ENCODE results near the gene TSG101. TPM values are rescaled to one million over a fixed set of nuclear protein-coding genes. Genes with fewer than 3 reads are reported as not detected.

Gene TSG101, protein sequence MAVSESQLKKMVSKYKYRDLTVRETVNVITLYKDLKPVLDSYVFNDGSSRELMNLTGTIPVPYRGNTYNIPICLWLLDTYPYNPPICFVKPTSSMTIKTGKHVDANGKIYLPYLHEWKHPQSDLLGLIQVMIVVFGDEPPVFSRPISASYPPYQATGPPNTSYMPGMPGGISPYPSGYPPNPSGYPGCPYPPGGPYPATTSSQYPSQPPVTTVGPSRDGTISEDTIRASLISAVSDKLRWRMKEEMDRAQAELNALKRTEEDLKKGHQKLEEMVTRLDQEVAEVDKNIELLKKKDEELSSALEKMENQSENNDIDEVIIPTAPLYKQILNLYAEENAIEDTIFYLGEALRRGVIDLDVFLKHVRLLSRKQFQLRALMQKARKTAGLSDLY
- total RNA-seq: 62.8 TPM
- long read RNA-seq, transcript TSG101-201 (10 exons, 1,824 nt): major isoform, 119 of 135 reads
- long read RNA-seq, partial matches to known transcripts: 8 of 135 reads
- long read RNA-seq, other reads (novel, unspliced or antisense): 8 of 135 reads

DNA sequence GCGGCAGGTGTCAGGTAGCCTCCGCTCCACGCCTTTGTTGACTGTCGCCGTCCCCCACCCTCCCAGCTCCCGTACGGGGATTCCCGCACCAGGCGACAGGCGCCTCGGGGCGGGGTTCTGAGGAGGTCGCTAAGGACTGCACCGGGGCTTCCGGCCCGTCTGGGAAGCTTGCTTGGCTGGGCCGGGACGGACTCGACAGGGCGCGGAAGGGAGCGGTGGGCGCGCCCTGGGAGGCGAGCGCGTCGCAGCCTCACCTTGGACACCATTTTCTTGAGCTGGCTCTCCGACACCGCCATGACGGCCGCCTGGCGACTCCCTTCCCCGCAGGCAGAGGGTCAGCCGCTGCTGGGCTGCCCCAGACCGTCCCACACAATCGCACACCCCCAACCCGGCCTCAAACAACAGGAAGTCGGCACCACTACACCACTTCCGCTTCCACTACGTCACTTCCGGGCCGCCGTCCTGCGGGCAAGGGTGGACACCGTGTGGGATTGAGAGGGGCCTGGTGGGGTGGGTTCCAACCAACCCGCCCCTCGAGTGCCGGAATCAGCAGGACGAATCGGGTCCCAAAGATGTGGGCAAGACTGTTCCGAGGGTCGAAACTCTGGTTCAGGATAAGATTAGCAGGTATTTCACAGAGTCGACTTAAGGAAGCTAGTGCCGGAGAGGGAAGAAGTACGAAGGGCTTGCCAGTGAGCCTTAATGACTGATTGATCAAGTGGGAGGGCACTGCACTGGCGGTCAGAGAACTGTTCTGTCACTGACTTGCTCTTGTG lies at the start of gene TSG101:
TSG101 (minus strand) TSS at position 422 of the 776 bp plus-strand sequence; CDS start at position 296, 126 bp downstream.
- intact Hi-C loops (cut with DNase I): loop anchor here (1.0 to 10.0 kb wide), 2 partner anchors 108 to 204 kb away; partner anchors contain the start of genes GTF2H1, HPS5 and SPTY2D1
- peak; percentile 97 for DNase-seq (ENCODE audit: low spot score)

DNA sequence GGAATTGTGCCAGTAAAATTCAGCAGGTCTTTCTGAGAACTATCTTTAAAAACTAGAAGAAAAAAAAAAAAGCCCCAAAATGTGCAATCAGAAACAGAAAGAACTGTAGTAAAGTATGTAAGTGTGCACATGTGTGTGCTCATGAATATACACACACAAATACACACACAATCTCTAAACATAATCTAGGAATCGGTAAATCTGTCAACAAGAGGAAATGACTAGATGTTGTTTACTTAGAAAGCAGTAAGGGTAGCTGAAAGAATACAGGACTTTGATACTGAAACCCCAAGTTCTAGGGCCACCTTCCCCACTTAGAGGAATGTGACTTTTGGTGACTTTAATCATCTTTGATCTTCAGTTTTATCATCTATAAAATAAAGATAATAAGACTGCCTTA lies 48.6 kb upstream of the TSG101 start:
- intact Hi-C loops (cut with DNase I): no loop called here
- DNase-seq (ENCODE audit: low spot score): no peak

DNA sequence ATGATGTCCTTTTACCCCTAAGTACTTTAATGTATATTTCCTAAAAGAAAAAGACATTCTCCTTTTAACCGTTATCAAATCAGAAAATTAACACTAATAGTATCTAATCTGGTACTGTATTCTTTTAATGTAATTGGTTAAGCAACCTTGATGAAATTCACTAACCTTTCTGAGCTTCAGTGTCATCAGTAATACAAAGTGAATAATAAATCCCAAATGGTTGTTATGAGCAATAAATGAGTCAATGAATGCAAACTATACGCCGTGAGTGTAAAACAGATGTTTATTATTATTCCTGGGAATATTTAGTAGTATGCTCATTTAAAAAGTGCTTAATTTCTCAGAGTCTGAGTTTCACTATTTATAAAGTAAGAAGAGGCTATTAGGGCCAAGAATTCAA lies 40.3 kb upstream of the TSG101 start:
- DNase-seq (ENCODE audit: low spot score): no peak
- intact Hi-C loops (cut with DNase I): no loop called here

DNA sequence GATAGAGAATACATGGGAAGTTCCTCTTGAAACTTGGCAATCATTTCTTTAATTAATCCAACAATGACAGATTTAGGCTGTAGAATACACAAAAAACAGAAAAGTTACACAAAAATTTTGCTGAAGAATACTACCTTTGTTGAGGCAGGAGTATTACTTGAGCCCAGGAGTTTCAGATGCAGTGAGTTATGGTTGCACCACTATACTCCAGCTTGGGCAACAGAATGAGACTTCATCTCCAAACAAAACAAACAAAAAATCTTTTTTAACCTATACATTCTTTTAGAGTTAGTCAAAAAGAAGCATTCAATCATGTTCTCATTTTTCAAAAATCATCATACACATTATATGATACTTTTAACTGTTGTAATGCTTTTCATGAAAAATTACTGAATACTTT lies 39.7 kb upstream of the TSG101 start:
- DNase-seq (ENCODE audit: low spot score): no peak
- intact Hi-C loops (cut with DNase I): no loop called here

DNA sequence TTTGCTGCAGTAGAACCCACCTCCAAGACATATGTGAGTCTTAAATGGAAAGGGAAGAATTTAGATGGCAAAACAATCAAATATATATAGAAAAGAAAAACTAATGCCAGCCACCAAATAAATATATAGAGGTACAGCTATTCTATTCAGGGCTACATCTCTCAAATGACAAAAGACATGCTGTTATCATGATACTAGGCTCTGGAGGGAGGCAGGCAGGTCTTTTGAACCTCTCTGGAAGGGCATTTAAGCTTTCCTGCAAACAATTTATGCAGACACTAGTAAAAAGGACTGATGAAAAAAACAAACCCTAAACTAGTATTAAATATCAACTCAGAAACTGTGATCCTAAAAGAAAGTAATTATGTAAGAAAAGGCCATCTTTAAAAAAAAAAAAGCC lies 37.4 kb upstream of the TSG101 start:
- DNase-seq (ENCODE audit: low spot score): no peak
- intact Hi-C loops (cut with DNase I): no loop called here

DNA sequence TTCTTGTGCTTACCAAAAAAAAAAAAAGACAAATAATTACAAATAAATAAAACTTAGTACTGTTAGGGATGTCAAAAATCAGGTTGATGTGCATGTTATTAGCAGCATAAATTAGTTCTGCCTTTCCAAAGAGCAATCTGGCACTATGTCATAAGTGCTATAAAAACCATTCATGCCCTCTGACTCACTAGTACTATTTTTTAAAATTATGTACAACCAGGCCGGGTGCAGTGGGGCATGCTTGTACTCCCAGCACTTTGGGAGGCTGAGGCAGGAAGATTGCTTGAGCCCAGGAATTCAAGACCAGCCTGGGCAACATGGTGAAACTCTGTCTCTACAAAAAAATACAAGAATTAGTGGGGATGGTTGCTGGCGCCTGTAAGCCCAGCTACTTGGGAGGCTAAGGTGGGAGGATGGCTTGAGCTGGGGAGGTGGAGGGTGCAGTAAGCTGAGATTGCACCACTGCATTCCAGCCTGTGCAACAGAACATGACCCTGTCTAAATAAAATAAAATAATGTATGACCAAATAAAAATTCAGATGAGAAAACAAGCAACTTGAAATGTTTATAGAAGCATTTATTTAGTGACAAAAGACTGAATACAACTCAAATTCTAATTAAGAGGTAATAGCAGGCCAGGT lies 36.5 kb upstream of the TSG101 start:
- DNase-seq (ENCODE audit: low spot score): no peak
- intact Hi-C loops (cut with DNase I): no loop called here

DNA sequence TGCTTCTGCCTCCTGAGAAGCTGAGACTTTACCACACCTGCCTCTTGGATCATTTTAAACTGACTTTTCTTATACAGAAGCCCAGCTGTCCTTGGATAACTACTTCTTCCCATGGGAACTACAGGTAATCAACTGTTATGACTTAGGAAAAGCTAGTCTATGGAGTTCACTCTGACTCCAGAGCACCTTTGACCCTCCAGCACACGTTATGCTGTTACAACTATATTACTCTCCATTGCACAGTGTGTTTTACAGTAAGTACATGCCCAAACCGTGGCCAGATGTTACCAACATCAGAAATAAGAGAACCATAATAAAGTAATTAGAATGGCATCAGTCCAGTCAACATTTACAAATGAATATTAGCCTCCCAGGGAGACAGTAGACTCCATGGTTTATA lies 21.3 kb upstream of the TSG101 start:
- intact Hi-C loops (cut with DNase I): no loop called here
- DNase-seq (ENCODE audit: low spot score): no peak

DNA sequence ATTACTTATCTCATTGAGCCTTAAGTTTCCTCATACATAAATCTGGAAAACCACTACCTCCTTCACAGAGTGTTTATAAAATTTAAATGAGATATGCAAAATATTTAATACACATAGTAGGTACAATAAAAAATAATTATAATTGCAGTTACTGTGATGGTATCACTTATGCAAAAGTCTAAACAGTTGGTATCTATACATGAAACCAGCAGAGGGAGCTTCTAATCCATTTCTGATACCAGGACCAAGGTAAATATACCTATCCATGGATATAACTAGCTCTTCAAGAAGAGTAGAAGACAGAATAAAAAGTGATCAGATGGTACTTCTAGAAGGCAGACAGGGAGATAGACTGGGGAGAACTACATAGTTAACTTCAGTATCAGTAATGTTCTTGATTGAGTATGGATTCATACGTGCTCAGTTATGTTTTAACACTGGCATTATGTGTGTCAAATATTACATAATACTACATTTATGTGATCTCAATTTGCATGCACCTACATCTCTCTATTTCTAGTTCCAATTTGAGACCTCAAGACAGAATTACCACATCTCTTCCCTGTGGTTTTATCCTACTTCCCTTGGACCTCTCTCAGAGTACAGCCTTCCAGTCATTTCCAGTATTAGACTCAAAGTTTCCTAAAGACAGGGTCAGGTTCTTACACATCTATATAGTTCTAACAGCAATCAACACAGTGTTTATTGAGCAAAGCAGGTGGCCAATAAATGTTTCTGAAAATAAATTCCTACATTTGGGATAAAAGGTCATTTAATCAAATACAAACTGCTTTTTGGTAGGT lies 13.7 kb upstream of the TSG101 start:
- intact Hi-C loops (cut with DNase I): no loop called here
- no peak for DNase-seq (ENCODE audit: low spot score)

DNA sequence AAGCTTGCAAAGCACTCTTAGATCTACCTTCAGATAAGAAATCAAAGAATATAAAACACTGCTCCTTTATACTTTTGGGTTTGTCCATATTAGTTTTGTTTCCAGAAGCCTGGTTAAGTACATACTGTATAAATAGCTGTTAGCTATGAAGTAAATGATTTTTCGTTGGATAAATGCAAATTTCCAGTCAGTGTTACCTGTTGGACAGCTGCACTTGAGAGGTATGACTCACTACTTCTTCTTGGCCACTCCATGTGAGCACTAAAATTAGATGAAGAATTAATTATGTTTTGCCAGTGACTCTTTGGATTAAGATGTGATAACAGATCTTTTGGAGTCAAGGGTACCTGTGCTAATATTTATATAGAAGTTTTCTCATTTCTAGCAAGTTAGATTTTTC lies 9.5 kb upstream of the TSG101 start:
- intact Hi-C loops (cut with DNase I): no loop called here
- DNase-seq (ENCODE audit: low spot score): no peak

DNA sequence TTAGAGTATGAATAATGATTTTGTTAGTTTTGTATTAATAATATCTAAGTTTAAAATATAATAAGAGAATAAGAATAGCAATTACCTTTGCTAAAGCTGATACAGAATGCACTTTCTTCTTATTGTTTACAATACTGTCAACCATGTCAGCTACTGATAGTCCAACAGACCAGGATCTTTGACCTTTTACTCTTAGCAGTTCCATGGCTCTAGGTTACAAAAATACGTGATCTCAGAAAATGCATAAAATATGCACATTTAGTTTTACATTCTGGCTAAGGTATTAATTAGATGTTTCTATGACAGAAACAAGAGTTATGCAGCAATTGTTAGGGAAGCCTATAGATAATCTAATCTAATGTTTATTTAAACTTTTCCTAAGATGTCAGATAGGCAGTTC lies 7.5 kb upstream of the TSG101 start:
- DNase-seq (ENCODE audit: low spot score): no peak
- intact Hi-C loops (cut with DNase I): no loop called here

DNA sequence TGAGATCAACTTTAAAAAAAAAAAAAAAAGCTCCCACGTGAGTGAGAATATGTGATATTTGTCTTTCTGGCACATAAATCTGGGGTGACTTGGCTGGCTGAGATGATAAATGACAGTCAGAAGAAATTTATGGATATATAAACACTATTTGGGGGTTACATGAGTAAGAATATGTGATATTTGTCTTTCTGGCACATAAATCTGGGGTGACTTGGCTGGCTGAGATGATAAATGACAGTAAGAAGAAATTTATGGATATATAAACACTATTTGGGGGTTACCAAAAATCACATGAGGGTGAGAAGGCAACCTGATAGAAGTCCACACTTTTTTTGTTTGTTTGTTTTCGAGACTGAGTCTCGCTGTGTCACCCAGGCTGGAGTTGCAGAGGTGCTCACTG lies 6.6 kb upstream of the TSG101 start:
- intact Hi-C loops (cut with DNase I): no loop called here
- DNase-seq (ENCODE audit: low spot score): no peak

DNA sequence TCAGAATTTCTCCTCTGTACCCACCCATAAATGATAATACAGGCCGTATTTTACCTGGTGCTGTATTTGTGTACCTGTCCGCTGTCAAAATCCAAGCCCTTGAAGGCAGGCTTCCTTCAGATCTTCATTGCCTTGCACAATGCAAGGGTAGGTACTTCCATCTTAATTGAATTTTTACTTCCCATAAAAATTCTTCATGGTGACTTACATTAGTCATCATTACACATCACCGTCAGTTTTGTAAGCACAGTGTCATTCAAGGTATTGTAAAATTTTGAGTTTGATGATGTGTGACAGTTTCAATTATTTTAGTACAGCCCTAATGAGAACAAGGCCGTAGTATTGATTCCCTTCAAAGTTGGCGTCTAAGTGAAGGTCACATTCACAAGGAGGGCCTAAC lies 770 bp upstream of the TSG101 start:
- DNase-seq (ENCODE audit: low spot score): no peak
- intact Hi-C loops (cut with DNase I): loop anchor here (10.0 kb wide), 1 partner anchor 107 kb away; the partner anchor contains the start of gene SPTY2D1

DNA sequence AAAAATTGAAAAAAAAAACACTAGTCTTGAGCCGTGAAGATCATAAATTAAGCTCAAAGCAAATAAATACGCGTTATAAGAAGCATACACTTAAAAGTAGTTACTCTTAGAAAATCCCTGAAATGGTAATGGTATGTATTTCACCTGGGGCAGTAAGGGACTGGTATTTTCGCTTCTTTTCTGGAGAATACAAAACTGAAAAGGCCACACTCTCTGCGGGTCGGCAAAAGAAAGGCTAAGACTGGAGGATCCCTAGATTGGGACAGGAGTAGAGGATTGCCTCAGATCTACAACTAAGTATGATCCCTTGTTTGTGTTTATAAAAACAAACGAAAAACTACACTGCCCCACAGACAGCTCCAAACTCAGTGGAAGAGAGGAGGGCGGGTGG lies 617 bp downstream of the TSG101 start:
- intact Hi-C loops (cut with DNase I): loop anchor here (1.0 to 10.0 kb wide), 2 partner anchors 109 to 204 kb away; partner anchors contain the start of genes GTF2H1, HPS5 and SPTY2D1

DNA sequence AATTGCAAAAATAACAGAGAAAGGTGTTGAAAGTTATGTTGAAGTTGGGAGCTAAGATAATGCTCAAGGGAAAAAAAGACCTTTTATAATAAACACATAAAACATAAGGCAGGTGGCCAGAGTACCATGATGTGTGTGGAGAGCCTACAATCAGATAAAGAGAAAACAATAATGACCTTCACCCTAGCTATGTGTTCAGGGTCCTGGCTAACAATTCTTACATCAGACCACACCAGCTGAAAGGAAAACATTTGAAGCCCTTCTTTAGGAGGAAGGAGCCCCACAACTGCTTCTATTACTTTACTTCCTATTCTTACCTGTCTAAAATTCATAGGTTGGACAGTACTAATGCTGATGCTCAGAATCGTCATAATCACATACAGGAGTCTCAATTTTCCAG lies 2.5 kb downstream of the TSG101 start:
- intact Hi-C loops (cut with DNase I): loop anchor here (10.0 kb wide), 1 partner anchor 111 kb away; the partner anchor contains the start of gene SPTY2D1
- no peak for DNase-seq (ENCODE audit: low spot score)

More for the DNA sequence above, 617 bp downstream of the TSG101 start:
- DNase-seq (ENCODE audit: low spot score): no peak

DNA sequence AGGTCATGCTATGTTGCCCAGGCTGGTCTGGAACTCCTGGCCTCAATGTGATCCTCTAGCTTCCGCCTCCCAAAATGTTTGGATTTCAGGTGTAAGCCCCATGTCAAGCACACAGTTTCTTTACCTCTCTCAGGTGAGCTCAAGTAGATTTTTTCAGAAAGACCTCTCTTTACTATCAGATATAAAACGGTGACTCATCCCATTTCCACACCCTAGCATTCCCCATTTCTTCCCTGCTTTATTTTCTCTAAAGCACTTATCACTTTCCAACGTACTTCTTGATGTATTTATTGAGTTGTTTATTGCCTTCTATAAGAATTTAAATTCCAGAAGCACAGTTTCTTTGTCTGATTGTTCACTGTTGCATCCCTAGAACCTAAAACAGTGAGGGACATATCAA lies 3.7 kb downstream of the TSG101 start:
- DNase-seq (ENCODE audit: low spot score): no peak
- intact Hi-C loops (cut with DNase I): loop anchor here (10.0 kb wide), 1 partner anchor 112 kb away; the partner anchor contains the start of gene SPTY2D1

DNA sequence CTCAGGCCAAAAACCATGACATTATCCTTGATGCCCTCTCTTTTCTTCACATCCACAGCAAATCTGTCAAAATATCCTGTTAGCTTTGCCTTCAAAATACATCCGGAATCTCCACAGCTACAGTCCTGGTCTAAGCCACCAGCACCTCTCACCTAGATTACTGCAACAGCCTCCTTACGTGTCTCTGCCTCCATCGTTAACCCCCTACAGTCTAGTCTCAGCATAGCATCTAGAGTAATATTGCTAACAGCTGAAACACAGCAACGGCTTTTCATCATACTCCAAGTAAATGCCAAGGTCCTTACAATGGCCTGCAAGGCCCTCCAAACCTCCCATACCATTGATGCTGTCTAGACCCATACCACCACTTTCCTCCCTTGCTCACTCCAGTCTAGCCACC lies 4.4 kb downstream of the TSG101 start:
- intact Hi-C loops (cut with DNase I): loop anchor here (10.0 kb wide), 1 partner anchor 112 kb away; the partner anchor contains the start of gene SPTY2D1
- no peak for DNase-seq (ENCODE audit: low spot score)

DNA sequence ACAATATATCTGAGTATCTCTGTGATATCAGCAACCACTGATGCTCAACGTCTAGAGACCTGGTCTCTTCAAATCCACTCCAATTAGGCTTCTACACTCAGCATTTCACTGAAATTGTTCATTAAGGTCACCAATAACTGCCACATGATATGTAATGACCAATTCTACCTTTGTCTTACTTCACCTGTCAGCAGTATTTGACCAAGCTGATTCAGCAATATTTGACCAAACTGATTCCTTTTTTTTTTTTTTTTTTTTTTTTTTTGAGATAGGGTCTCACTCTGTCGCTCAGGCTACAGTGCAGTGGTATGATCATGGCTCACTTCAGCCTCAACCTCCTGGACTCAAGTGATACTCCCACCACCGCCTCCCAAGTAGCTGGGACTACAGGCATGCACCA lies 5.6 kb downstream of the TSG101 start:
- no peak for DNase-seq (ENCODE audit: low spot score)
- intact Hi-C loops (cut with DNase I): loop anchor here (10.0 kb wide), 1 partner anchor 114 kb away; the partner anchor contains the start of gene SPTY2D1

DNA sequence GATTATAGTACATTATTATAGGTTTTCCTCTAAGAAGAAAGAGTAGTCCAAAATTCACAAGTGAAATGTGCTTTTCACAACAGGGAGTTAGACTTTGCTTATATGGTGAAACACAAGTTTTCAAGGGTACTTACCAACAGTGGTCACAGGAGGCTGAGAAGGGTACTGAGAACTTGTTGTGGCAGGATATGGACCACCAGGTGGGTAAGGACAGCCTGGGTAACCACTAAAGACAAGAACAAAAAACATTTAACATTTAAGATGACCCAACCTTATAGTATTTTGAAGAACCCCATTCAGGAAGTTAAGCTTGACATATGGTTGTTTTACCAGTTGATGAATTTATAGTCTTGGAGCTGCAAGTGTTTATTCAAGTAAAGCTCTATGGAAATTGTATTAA lies 24.4 kb downstream of the TSG101 start:
- DNase-seq (ENCODE audit: low spot score): no peak
- intact Hi-C loops (cut with DNase I): no loop called here

DNA sequence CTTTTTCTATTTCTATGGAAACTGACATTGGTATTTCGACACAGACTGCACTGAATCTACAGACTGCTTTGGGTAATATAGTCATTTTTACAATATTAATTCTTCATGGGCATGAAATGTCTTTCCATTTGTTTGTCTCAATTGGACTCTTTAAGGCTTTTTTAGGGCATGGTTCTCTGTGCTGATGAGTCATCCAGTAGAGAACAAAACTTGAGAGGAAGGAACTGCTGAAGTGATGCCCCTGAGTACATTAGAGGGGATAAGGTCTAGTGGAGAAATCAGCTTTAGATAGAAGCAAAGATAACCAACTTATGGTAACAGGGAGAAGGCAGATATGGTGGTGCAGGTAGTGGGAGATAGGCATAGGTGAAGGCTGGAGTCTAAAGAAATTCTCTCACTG lies 25.1 kb downstream of the TSG101 start:
- intact Hi-C loops (cut with DNase I): no loop called here
- no peak for DNase-seq (ENCODE audit: low spot score)

All from cardiac septum (tissue), 1 donor.